ENCODE measurements around the gene DHX15.

The DHX15 gene

DNA sequence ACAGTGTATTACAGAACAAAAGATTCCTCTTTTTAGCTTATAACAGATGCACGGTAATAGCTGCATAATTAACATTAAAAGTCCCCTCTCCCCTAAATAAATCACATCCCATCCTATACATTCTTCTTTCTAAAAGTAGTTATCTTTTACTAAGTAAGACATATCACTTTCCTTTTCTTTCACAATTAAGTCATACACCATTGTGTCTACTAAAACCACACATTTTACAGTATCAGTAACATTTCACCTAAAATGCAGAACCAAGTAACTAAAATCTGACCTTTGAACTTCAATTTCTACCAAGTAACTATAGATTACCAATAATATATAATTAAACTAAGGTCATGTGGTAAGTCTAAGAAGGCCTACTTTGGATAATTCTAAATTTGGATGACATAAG, 14.2 kb downstream of the DHX15 start:
- Mint-ChIP-seq H3K36me3 (peaks cover 43 to 68% of the 10 kb centered on the region in 2 donors), H3K4me1 (peaks cover 23 to 67% of the 10 kb centered on the region in 2 donors), H3K9me3 (no peaks in the 10 kb centered on the region), H3K4me3 (no peak overlapping the region), H3K27me3 (no peaks in the 10 kb centered on the region), H3K27ac (no peak overlapping the region)
- DNase-seq = no peak
- peak; percentile 61 to 78 for ATAC-seq (replicated peaks)

DNA sequence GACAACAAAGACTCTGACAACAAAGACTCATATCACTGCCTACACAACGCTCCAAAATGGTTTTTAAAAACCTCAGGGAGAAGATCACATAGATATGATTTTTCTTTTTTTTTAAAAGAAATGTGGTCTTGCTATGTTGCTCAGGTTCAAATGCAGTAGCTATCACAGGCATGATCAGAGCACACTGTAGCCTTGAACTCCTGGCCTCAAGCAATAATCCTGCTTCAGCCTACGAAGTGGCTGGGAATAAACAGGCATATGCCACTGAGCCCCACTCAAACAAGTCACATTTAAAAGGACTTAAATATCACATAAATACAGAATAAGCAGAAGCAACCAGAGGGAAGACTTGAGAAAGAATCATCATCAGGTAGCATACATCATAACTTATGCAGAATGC, 14.7 kb downstream of the DHX15 start:
- Mint-ChIP-seq H3K4me3 (no peak overlapping the region), H3K4me1 (peaks cover 23 to 67% of the 10 kb centered on the region in 2 donors), H3K9me3 (no peaks in the 10 kb centered on the region), H3K36me3 (peaks cover 45 to 69% of the 10 kb centered on the region in 2 donors), H3K27ac (no peak overlapping the region), H3K27me3 (no peaks in the 10 kb centered on the region)
- no peak for DNase-seq
- ATAC-seq (replicated peaks) = no peak

DNA sequence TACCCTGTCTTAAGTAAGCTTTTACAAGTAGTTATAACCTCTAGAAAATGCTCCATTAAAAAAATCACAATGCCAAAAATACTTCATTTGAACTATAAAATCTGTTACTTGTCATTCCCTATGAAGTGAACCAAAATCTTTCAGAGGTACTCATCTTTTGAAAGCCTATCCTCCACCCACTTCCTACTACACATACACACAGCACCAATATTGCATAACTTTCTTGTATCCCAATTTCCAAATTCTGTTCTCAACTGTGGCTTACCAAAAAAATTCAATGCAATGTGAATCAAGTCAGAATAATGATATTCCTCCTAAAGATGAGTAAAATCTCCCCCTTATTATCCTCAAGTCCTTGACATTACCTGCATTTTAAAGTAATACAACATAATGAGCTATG, 15.9 kb downstream of the DHX15 start:
- H3K27ac Mint-ChIP-seq = no peak overlapping the region
- DNase-seq = no peak
- H3K36me3 Mint-ChIP-seq = peaks cover 44 to 70% of the 10 kb centered on the region in 2 donors
- ATAC-seq (replicated peaks) = no peak
- H3K9me3 Mint-ChIP-seq = no peaks in the 10 kb centered on the region
- peaks cover 24 to 68% of the 10 kb centered on the region in 2 donors for H3K4me1 Mint-ChIP-seq
- no peak overlapping the region for H3K4me3 Mint-ChIP-seq
- no peaks in the 10 kb centered on the region for H3K27me3 Mint-ChIP-seq

DNA sequence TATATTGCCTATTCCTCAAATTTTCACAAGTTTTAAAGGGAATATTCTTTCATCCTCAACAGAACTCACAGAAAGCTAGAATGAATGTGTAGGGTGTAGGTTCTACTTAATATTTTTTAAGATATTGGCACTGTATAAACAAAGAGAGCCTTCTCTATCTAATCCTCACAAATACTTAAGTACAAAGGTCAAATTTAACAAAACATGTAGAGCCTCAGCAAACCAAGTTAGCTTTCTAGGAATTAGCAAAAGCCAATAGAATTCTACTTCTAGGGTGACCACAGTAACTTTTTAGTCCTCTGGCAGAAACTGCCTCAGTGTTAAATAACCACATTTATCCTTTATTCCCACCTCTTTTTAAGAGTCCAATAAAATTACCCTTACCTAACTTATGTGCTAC, 19.3 kb downstream of the DHX15 start:
- no peak overlapping the region for H3K27ac Mint-ChIP-seq
- peaks cover 18 to 58% of the 10 kb centered on the region in 2 donors for H3K4me1 Mint-ChIP-seq
- H3K27me3 Mint-ChIP-seq = no peaks in the 10 kb centered on the region
- peaks cover 2 to 3% of the 10 kb centered on the region in 2 donors for H3K9me3 Mint-ChIP-seq
- ATAC-seq (replicated peaks) (no peak), DNase-seq (no peak)
- peaks cover 38 to 69% of the 10 kb centered on the region in 2 donors for H3K36me3 Mint-ChIP-seq
- H3K4me3 Mint-ChIP-seq = no peak overlapping the region

DNA sequence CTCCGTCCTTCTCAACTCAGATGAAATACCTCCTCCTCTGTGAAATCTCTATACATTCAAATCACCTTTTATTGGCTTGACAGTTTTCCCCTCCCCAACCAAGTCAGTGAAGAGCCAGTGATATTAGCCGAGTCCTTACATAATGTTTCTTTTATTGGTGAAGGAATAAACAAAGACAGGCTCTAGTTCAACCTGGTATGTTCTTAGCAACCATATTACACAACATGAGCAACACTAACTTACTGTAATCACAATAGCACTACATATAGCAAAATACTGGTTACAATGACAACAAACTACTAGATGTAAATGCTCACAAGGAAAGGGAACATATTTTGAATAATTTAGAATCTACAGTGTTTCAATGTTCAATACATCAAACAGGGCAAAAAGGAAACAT, 19.9 kb downstream of the DHX15 start:
- Mint-ChIP-seq H3K27ac (no peak overlapping the region), H3K9me3 (peaks cover 2 to 3% of the 10 kb centered on the region in 2 donors), H3K36me3 (peaks cover 36 to 64% of the 10 kb centered on the region in 2 donors), H3K27me3 (no peaks in the 10 kb centered on the region), H3K4me3 (no peak overlapping the region), H3K4me1 (peaks cover 14 to 53% of the 10 kb centered on the region in 2 donors)
- no peak for ATAC-seq (replicated peaks)
- DNase-seq = no peak

DNA sequence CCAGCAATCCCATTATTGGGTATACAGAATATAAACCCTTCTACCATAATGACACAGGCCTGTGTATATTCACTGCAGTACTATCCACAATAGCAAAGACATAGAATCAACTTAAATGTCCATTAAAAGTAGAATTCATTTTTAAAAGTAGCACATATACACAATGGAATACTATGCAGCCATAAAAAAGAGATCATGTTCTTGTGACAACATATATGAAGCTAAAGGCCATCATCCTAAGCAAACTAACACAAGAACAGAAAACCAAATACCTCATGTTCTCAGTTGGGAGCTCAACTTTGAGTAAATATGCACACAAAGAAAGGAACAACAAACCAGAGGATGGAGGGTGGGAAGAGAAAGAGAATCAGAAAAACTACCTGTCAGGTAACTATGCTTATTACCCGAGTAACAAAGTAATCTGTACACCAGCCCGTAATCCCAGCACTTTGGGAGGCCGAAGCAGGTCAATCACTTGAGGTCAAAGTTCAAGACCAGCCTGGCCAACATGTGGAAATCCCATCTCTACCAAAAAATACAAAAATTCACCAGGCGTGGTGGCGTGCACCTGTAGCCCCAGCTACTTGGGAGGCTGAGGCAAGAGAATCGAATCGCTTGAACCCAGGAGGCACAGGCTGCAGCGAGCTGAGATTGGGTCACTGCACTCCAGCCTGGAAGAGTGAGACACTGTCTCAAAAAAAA, 22.8 kb downstream of the DHX15 start:
- Mint-ChIP-seq H3K27ac (no peak overlapping the region), H3K9me3 (peaks cover 2 to 3% of the 10 kb centered on the region in 2 donors), H3K4me3 (no peak overlapping the region), H3K36me3 (peaks cover 33 to 58% of the 10 kb centered on the region in 2 donors), H3K4me1 (peaks cover 16 to 58% of the 10 kb centered on the region in 2 donors), H3K27me3 (no peaks in the 10 kb centered on the region)
- DNase-seq = no peak
- no peak for ATAC-seq (replicated peaks)

DNA sequence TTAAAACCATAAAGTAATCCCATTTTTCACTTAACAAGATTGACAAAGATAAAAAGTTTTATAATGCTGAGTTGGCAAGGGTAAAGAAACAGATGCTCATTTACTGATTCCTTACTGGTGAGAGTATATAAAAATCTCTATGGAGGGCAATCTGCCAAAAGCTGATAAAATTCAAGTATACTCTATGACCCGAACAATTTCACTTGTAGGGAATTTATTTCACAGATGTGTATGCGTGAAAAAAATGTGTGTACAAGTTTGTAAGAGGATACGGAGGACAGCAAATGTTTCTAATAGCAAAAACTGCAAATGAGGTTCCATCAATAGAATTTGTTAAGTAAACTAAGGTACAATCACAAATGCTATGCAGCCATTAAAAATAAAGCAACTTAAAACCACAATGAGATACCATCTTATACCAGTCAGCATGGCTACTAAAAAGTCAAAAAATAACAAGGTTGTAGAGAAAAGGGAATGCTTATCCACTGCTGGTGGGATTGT, 23.4 kb downstream of the DHX15 start:
- Mint-ChIP-seq H3K4me1 (peaks cover 16 to 59% of the 10 kb centered on the region in 2 donors), H3K27me3 (no peaks in the 10 kb centered on the region), H3K9me3 (peaks cover 2 to 3% of the 10 kb centered on the region in 2 donors), H3K4me3 (no peak overlapping the region), H3K36me3 (peaks cover 33 to 53% of the 10 kb centered on the region in 2 donors), H3K27ac (no peak overlapping the region)
- DNase-seq (no peak), ATAC-seq (replicated peaks) (no peak)

DNA sequence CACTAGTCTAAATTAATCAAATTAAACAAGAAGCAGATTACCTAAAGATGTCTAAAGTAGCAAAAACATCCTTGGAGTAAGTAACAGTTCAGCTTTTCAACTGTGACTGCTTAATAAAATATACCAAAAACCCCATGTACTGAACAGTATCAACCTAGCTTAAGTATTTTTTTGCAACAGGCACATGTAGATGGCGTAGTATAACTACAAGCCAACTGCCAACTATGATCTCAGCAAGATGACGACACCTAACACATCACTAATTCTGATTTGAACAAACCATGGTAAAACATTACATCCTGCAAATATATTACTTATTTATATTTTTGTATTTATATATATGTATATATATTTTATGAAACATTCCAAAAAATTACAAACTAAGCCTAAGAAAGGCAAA, 24.5 kb downstream of the DHX15 start:
- Mint-ChIP-seq H3K36me3 (peaks cover 30 to 49% of the 10 kb centered on the region in 2 donors), H3K4me1 (peaks cover 20 to 59% of the 10 kb centered on the region in 2 donors), H3K4me3 (no peak overlapping the region), H3K27me3 (no peaks in the 10 kb centered on the region), H3K9me3 (peaks cover 2 to 3% of the 10 kb centered on the region in 2 donors), H3K27ac (no peak overlapping the region)
- DNase-seq (no peak), ATAC-seq (replicated peaks) (no peak)

DNA sequence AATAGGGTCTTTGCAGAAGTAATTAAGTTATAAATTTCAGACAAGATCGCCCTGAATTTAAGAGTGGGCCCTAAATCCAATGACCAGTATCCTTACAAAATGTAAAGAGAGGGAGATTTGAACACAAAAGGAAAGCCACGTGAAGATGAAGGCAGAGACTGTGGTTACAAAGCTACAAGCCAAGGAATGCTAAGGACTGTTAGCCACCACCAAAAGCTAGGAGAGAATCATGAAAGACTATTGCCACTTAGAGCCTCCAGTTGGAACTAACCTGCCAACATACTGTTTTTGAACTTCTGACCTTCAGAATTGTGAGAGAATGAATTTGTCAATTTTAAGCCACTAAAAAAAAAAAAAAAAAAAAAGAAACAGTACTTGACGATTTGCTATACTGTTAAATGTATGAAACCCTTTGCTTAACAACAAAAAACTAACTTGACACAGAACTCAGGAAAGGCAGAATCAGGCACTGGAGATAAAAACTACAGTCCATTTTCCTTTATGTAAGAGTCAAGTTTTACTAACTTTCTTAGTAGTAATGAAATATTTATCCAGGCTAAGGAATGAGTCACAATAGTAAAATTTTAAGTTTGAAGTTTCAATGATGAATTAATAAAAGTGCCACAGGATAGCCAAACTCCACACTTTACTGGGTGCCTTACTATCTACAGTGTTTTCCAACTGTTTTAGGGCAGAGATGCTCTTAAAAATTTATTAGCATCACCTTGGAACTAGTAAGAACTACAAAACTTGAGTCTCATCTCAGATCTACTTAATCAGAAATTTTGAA, 25.1 kb downstream of the DHX15 start:
- Mint-ChIP-seq H3K36me3 (peaks cover 27 to 49% of the 10 kb centered on the region in 2 donors), H3K4me3 (no peak overlapping the region)
- DNase-seq = no peak

DNA sequence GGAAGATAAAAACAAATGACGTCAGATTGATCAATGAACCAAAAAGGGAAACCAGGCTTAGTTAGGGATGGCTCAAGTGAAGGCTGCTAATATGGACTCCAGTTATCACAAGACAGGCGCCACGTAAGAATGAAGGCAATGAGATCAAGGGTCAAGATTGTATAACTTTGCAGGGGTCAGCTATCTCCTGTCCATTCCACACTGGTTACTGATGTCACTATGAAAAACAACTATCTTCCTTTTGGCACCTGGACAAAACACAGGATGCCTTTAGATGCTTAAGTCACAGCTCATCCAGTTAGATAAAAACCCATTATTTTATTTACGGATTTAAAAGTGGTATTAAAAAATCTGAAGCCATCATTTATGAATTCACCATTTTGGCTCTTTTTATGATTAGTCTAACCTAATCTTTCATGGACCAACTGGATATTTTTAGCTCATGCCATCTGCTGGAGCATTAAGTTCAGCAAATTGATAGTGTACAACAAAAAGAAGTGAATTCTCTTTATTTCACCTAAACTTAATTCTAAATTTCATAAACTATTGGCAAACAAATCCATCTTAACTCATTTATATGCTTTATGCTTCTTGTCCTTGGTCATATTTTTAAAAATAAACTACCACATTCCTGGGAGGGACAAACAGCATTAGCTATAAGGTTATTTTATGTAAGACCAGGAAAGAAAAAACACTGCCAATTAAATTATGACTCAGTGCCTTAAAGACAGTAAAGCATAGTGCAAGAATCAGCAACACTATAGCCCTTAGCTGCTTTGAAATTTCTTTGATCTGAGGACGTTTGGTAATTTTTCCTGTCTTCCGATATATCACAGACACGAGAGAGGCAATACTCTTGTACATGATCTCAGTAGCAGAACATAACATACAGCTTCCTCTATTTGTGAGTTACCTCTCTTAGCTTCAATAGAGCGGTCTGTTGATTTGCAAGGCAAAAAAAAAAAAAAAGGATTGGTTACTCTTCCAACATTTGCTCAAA, 27.0 kb downstream of the DHX15 start:
- Mint-ChIP-seq H3K27ac (peak overlapping the region; percentile 7), H3K9me3 (peaks cover 2 to 3% of the 10 kb centered on the region in 2 donors), H3K36me3 (peaks cover 21 to 35% of the 10 kb centered on the region in 2 donors), H3K27me3 (no peaks in the 10 kb centered on the region), H3K4me3 (no peak overlapping the region), H3K4me1 (peaks cover 16 to 44% of the 10 kb centered on the region in 2 donors)
- peak in 1 of 2 donors; percentile 46 for ATAC-seq (replicated peaks)
- no peak for DNase-seq

More for the DNA sequence above, 25.1 kb downstream of the DHX15 start:
- no peak overlapping the region for H3K27ac Mint-ChIP-seq
- ATAC-seq (replicated peaks) = no peak
- peaks cover 17 to 55% of the 10 kb centered on the region in 2 donors for H3K4me1 Mint-ChIP-seq
- no peaks in the 10 kb centered on the region for H3K27me3 Mint-ChIP-seq
- peaks cover 2 to 3% of the 10 kb centered on the region in 2 donors for H3K9me3 Mint-ChIP-seq

DNA sequence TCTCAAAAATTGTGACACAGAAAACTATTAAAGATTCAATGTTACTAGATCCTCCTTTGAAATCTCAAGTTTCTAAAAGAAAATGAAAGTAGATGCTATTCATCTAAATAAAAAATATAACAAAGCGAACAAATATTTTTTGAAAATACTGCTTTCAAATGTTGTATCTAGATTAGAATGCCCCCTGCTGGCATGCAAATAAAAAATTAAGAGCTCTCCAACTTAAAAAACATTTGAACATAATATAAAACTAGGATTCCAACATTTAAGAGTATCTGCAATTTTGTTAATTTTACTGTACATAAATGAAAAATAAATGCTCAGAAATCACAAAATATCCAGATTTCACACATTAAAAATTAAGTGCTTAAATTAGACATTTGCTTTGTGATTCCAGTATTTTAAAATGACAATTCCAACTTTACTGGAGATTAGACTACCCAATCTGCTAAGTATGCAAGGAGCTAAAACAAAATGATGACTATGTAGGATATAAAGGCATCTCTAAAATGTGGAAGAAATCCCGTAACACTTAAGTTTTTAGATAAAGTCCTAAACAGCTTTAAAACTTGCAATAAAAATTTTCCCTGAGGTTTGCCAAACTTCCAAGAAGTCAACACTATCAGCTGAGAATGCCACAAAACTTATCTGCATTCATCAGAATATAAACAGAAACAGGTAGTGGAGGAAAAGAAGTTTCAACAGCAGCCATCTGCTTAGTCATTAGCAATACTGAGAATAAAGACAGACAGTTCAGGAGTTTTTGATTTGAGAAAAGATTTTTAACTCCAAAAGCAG, 32.7 kb downstream of the DHX15 start:
- H3K4me1 Mint-ChIP-seq = peaks cover 8 to 18% of the 10 kb centered on the region in 2 donors

DNA sequence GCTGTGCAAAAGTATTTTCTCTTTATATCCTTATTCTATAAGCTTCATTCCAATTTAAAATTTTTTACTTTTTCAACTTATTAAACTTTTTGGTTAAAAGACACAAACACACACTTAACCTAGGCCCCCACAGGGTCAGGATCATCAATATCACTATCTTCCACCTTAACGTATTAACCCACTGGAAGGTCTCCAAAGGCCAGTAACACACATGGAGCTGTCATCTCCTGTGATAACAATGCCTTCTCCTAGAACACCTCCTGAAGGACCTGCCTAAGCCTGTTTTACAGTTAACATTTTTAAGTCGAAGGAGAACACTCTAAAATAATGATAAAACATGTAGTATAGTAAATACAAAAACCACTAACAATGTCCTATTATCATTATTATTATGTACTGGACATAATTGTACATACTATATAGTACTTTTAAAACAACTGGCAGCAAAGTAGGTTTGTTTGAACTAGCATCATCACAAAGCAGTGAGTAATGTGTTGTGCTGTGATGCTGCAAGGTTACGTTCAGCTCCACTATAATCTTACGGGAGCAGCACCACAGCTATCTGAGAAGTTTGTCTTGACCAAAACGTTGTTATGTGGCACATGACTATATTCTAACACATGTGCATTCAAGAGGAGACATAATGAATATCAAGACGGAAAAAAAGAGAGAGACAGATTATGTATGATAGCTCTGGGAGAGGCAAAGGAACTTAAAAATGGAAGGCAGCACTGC, 33.7 kb downstream of the DHX15 start:
- no peak for ATAC-seq (replicated peaks)
- Mint-ChIP-seq H3K27ac (no peak overlapping the region), H3K36me3 (peaks cover 9 to 20% of the 10 kb centered on the region in 2 donors), H3K27me3 (no peaks in the 10 kb centered on the region), H3K9me3 (no peaks in the 10 kb centered on the region), H3K4me1 (peaks cover 6 to 13% of the 10 kb centered on the region in 2 donors), H3K4me3 (no peak overlapping the region)
- no peak for DNase-seq

More for the DNA sequence above, 32.7 kb downstream of the DHX15 start:
- Mint-ChIP-seq H3K27me3 (no peaks in the 10 kb centered on the region), H3K36me3 (peaks cover 9 to 22% of the 10 kb centered on the region in 2 donors), H3K27ac (no peak overlapping the region), H3K4me3 (no peak overlapping the region), H3K9me3 (no peaks in the 10 kb centered on the region)
- DNase-seq (no peak), ATAC-seq (replicated peaks) (no peak)
